HTERT RPE-1 (cell line): Measurements from ENCODE around the gene STRA8.

Experiments used
- in situ Hi-C: fragments of 300-500 bp; cut with MboI; formaldehyde crosslinking; loops from 4 replicates; pipeline ENCODE4 v1.14.3; 2020; ENCODE audit warnings: low sequenced_read_pairs

Gene STRA8

GRCh38 chr7:135233570-135233969, at the start of gene STRA8:
Gene STRA8 (plus strand): TSS chr7:135233838. CDS start chr7:135240525, 6,687 bp downstream.
- in situ Hi-C loops: no loop called here

- in situ Hi-C loops: no loop called here
Measured at GRCh38 chr7:135184254-135184841, 49.3 kb upstream of the STRA8 start.

GRCh38 chr7:135185471-135186260, 48.0 kb upstream of the STRA8 start:
- in situ Hi-C loops: no loop called here

- in situ Hi-C loops: no loop called here
Measured at GRCh38 chr7:135186261-135186540, 47.4 kb upstream of the STRA8 start.

GRCh38 chr7:135186841-135187253, 46.8 kb upstream of the STRA8 start:
- in situ Hi-C loops: no loop called here

GRCh38 chr7:135188298-135188984, 45.2 kb upstream of the STRA8 start:
- in situ Hi-C loops: no loop called here

- in situ Hi-C loops: no loop called here
Measured at GRCh38 chr7:135189221-135189662, 44.4 kb upstream of the STRA8 start.

- in situ Hi-C loops: no loop called here
Measured at GRCh38 chr7:135189961-135190360, 43.7 kb upstream of the STRA8 start.

- in situ Hi-C loops: no loop called here
Measured at GRCh38 chr7:135190703-135191102, 42.9 kb upstream of the STRA8 start.

- in situ Hi-C loops: no loop called here
Measured at GRCh38 chr7:135192914-135193536, 40.6 kb upstream of the STRA8 start.

- in situ Hi-C loops: no loop called here
Measured at GRCh38 chr7:135193615-135194081, 40.0 kb upstream of the STRA8 start.

GRCh38 chr7:135194494-135195095, 39.0 kb upstream of the STRA8 start:
- in situ Hi-C loops: no loop called here

- in situ Hi-C loops: no loop called here
Measured at GRCh38 chr7:135195156-135195555, 38.5 kb upstream of the STRA8 start.

GRCh38 chr7:135195968-135196629, 37.5 kb upstream of the STRA8 start:
- in situ Hi-C loops: no loop called here

- in situ Hi-C loops: no loop called here
Measured at GRCh38 chr7:135197343-135197742, 36.3 kb upstream of the STRA8 start.

GRCh38 chr7:135197906-135198655, 35.6 kb upstream of the STRA8 start:
- in situ Hi-C loops: no loop called here

- in situ Hi-C loops: no loop called here
Measured at GRCh38 chr7:135199439-135199838, 34.2 kb upstream of the STRA8 start.

GRCh38 chr7:135200821-135201331, 32.8 kb upstream of the STRA8 start:
- in situ Hi-C loops: no loop called here

- in situ Hi-C loops: no loop called here
Measured at GRCh38 chr7:135201350-135201749, 32.3 kb upstream of the STRA8 start.

- in situ Hi-C loops: no loop called here
Measured at GRCh38 chr7:135204341-135204749, 29.3 kb upstream of the STRA8 start.
